Spleen (tissue), 11 donors: ENCODE results near the gene TMEM141. TPM values are rescaled to one million over a fixed set of nuclear protein-coding genes. Genes with fewer than 3 reads are reported as not detected.

Experiments
- DNase-seq: peaks from one replicate; pipeline ENCODE4 v3.0.0-alpha.2; 2020
- H3K27ac ChIP-seq, 8 donors: fragments of 200-600 bp; sonication (generic) in 7 of 8; 1 replicate in 4 of 8; 2 replicates in 4 of 8; pipeline versions ENCODE4 v1.5.0 to v1.8.0; 2016 to 2021; ENCODE audit warnings: inconsistent platforms in 4 of 8, mild to moderate bottlenecking in 4 of 8, moderate library complexity in 1 of 8
- H3K27me3 ChIP-seq, 7 donors: fragments of 200-600 bp; sonication (generic) in 6 of 7; replicated peaks in 1 of 7; 1 replicate in 4 of 7; 2 replicates in 3 of 7; pipeline versions ENCODE4 v1.5.0 to v1.8.0; 2016 to 2021; ENCODE audit warnings: inconsistent platforms in 3 of 7, mild to moderate bottlenecking in 1 of 7
- H3K36me3 ChIP-seq, 6 donors: fragments of 200-600 bp; sonication (generic) in 5 of 6; 1 replicate in 4 of 6; 2 replicates in 2 of 6; pipeline versions ENCODE4 v1.5.0 to v1.8.0; 2016 to 2021; ENCODE audit warnings: inconsistent platforms in 2 of 6
- H3K4me1 ChIP-seq, 6 donors: fragments of 200-600 bp; sonication (generic) in 5 of 6; 1 replicate in 3 of 6; 2 replicates in 3 of 6; pipeline versions ENCODE4 v1.5.0 to v1.8.0; 2016 to 2021; ENCODE audit warnings: inconsistent platforms in 3 of 6
- H3K4me3 ChIP-seq, 8 donors: fragments of 200-600 bp; sonication (generic) in 7 of 8; 1 replicate in 4 of 8; 2 replicates in 4 of 8; pipeline versions ENCODE4 v1.5.0 to v1.8.0; 2016 to 2021; ENCODE audit warnings: inconsistent platforms in 4 of 8, mild to moderate bottlenecking in 4 of 8, moderate library complexity in 2 of 8
- H3K9me3 ChIP-seq, 8 donors: fragments of 200-600 bp; sonication (generic) in 7 of 8; 1 replicate in 4 of 8; 2 replicates in 4 of 8; pipeline versions ENCODE4 v1.5.0 to v1.8.0; 2016 to 2021; ENCODE audit warnings: inconsistent platforms in 4 of 8
- POLR2A ChIP-seq, 3 donors: fragments of 450-650 bp; IDR thresholded peaks; one replicate each; pipeline ENCODE4 v1.5.1; 2017; ENCODE audit warnings: antibody characterized with exemption in 3 of 3, mild to moderate bottlenecking in 1 of 3
- POLR2AphosphoS5 ChIP-seq, 3 donors: sonication (generic); formaldehyde crosslinking; IDR thresholded peaks; one replicate each; pipeline ENCODE4 v1.5.1; 2017; ENCODE audit warnings: antibody characterized with exemption in 3 of 3
- WGBS, 5 donors: extraction: QIAGEN DNeasy Blood & Tissue Kit in 3 of 5; methylation state at CpG; one replicate each; pipeline versions ENCODE4 v1.1.5 to v1.1.7; 2013 to 2018; 5-methylcytosine and 5-hydroxymethylcytosine counted together
- intact Hi-C: fragments of 100-400 bp; cut with DNase I; formaldehyde crosslinking; loops from one replicate; pipeline ENCODE4 v1.15.0; 2023; ENCODE audit warnings: low total_unique reads
- polyA plus RNA-seq, 3 donors: library from polyadenylated mRNA; stranded (reverse); fragments of 200-250 nt; gene quantifications; one replicate each; pipeline ENCODE4 v1.2.1, GENCODE V29; 2013
- total RNA-seq, 7 donors: library from RNA; depleted of rRNA in 3 of 7; stranded (reverse); fragments of >200 nt in 3 of 7; fragmentation: NEBNext Ultra II Directional in 4 of 7; extraction: Animal tissue kit (Norgen Biotek cat#: 25700) in 4 of 7; gene quantifications; one replicate each; pipeline versions ENCODE4 v1.1.0 to v1.2.1, GENCODE V29; 2016 to 2021
- TF ChIP-seq, protein P1 (sequence below), 11 experiments: fragments of 200-600 bp in 7 of 11; fragments of 450-650 bp in 4 of 11; sonication (generic) in 4 of 11; IDR thresholded peaks in 8 of 11; conservative IDR thresholded peaks in 3 of 11; 1 replicate in 7 of 11; 2 replicates in 4 of 11; pipeline versions ENCODE4 v1.4.0 to v1.8.0; 2016 to 2021; ENCODE audit warnings: antibody characterized with exemption in 11 of 11, inconsistent platforms in 4 of 11, mild to moderate bottlenecking in 1 of 11
- donor health status: healthy with polysubstance abuse.
- donor health status: DM: no; HTN: no; CAD: no; lungs with moderate emphysema.
- donor health status: DM: no; HTN: no; CAD: no.
- donor health status: Bipolar disorder and iron deficiency.
- donor health status: healthy.
- donor health status: DM: no; HTN: no; CAD: no.
- donor health status: DM: yes; HTN: yes; CAD: no.

TMEM141 gene
- total and polyA plus RNA-seq, 10 donors, result 32.1 to 92.8 (median 45.7) TPM

DNA sequence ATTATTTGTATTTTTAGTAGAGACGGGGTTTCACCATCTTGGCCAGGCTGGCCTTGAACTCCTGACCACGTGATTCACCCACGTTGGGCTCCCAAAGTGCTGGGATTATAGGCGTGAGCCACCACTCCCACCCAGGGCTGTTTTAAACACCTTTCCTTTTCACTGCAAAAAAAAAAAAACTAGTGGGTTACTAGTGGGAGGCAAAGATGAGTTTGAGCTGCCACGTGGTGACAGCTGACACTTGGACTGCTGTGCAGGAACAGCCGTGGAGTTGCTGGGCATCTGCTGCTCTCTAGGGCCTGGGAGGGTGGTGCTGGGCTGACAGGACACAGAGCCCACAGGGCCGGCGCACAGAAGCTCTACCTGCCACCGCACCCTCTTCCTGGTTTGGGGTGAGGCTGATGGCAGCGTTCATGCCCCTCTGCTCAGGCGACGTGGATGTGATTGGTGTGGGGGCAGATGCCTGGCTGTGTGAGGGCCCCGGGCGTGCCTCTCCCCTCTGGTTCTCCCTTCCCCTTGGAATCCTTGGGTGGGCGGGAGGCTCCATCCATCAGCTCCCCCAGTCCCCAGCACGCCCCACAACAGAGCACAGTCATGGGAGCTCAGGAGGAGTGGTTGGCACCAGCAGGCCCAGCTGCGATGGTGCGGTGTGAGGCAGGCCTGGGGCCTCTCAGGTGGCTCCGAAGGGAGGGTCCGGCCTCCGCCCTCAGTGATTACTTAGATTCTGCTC, 33.5 kb downstream of the TMEM141 start:
- Histone ChIP-seq H3K4me1 (peaks cover 0 to 24% (median 15%) of the 10 kb centered on the region in 6 donors), H3K36me3 (peaks cover 0 to 67% (median 58%) of the 10 kb centered on the region in 6 donors), H3K4me3 (no peak overlapping the region), H3K27me3 (no peaks in the 10 kb centered on the region), H3K27ac (no peak overlapping the region), H3K9me3 (no peaks in the 10 kb centered on the region)
- intact Hi-C loops, result no loop called here
- WGBS, 5 donors, result 89 to 97% (median 91%) methylated on average over 18 to 21 of the region's 21 CpGs
- DNase-seq, result no peak
- TF ChIP-seq, protein P1, sequence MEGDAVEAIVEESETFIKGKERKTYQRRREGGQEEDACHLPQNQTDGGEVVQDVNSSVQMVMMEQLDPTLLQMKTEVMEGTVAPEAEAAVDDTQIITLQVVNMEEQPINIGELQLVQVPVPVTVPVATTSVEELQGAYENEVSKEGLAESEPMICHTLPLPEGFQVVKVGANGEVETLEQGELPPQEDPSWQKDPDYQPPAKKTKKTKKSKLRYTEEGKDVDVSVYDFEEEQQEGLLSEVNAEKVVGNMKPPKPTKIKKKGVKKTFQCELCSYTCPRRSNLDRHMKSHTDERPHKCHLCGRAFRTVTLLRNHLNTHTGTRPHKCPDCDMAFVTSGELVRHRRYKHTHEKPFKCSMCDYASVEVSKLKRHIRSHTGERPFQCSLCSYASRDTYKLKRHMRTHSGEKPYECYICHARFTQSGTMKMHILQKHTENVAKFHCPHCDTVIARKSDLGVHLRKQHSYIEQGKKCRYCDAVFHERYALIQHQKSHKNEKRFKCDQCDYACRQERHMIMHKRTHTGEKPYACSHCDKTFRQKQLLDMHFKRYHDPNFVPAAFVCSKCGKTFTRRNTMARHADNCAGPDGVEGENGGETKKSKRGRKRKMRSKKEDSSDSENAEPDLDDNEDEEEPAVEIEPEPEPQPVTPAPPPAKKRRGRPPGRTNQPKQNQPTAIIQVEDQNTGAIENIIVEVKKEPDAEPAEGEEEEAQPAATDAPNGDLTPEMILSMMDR (IDR thresholded peaks at IDR 0.05 in 8 of 11, conservative IDR thresholded peaks at IDR 0.05 in 3 of 11), result no peak
- TF ChIP-seq POLR2AphosphoS5 (IDR thresholded peaks at IDR 0.05) (no peak), POLR2A (IDR thresholded peaks at IDR 0.05) (no peak)

DNA sequence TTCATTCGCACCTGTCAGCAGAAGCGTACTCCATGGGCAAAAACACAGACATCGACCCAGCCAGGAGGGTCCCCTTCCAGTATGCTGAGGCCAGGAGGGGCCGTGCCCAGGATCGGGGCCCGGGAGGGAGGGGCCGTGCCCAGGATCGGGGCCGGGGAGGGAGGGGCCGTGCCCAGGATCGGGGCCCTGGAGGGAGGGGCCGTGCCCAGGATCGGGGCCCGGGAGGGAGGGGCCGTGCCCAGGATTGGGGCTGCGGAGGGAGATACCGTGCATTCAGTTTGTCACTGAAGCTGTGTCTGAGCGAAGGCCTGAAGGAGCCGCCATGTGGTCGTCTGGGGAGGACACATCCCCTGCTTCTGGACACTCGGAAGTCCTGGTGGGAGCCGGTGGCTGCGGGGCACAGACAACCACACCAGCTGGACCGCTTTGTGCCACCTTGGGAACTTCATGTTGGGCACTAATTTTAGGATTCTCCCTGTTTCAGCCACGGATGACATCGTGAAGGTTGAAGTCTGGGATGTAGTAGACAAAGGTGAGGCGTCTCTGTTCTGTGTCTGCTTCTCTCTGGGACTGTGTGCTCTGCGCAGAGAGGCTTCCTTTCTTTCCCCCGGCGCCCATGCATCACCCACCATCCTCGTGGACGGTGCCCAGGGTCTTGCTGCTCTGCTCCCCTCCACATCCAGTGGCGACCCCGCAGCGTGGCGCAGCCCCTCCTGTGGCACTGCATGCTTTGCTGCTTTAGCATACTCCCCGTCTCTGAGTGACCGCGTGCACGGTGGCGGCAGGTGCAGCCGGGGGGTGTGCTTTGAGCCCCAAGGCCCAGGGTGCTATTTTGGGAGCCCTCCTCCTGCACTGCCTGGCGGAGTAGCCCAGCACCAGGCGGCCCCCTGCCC, 34.4 kb downstream of the TMEM141 start:
- peaks cover 0 to 21% (median 13%) of the 10 kb centered on the region in 6 donors for H3K4me1 ChIP-seq
- intact Hi-C loops, result no loop called here
- H3K4me3 ChIP-seq, result no peak overlapping the region
- no peak for DNase-seq
- H3K27ac ChIP-seq, result no peak overlapping the region
- TF ChIP-seq, protein P1 (IDR thresholded peaks at IDR 0.05 in 8 of 11, conservative IDR thresholded peaks at IDR 0.05 in 3 of 11), result no peak
- TF ChIP-seq POLR2AphosphoS5 (IDR thresholded peaks at IDR 0.05), result peak in 1 of 3 donors; percentile 25
- WGBS, 5 donors, result 92 to 94% (median 94%) methylated on average over 39 to 44 of the region's 44 CpGs
- H3K36me3 ChIP-seq, result peaks cover 0 to 76% (median 67%) of the 10 kb centered on the region in 6 donors
- no peaks in the 10 kb centered on the region for H3K27me3 ChIP-seq
- H3K9me3 ChIP-seq, result no peaks in the 10 kb centered on the region

DNA sequence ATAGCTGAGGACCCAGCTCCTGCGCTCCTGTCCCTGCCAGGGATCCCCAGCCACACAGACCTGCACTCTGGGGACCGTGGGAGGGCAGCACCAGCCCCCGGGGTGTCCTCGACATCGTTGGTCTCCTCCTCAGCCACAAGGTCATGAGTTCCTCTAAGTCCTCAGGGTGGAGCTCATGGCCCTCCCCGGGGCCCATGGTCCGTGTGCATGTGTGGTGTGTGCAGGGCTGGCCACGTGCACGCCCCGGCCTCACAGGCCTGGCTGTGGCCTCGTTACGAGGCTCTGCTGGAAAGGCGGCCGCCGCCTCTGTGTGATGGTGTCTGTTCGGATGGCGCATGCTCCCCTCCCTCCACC, 35.0 kb downstream of the TMEM141 start:
- Histone ChIP-seq H3K36me3 (peaks cover 0 to 82% (median 72%) of the 10 kb centered on the region in 6 donors), H3K27me3 (no peaks in the 10 kb centered on the region), H3K4me3 (no peak overlapping the region), H3K4me1 (peaks cover 0 to 20% (median 8%) of the 10 kb centered on the region in 6 donors), H3K9me3 (no peaks in the 10 kb centered on the region), H3K27ac (no peak overlapping the region)
- intact Hi-C loops, result no loop called here
- peak in 1 of 3 donors; percentile 25 for TF ChIP-seq POLR2AphosphoS5 (IDR thresholded peaks at IDR 0.05)
- TF ChIP-seq, protein P1 (IDR thresholded peaks at IDR 0.05 in 8 of 11, conservative IDR thresholded peaks at IDR 0.05 in 3 of 11), result no peak
- TF ChIP-seq POLR2A (IDR thresholded peaks at IDR 0.05), result no peak
- 87 to 97% (median 92%) methylated on average over 10 to 17 of the region's 17 CpGs; no CpG with 5 or more reads in 1 of the 5 donors for WGBS, 5 donors
- DNase-seq, result no peak
